SU-DHL-6 (cell line): Measurements from ENCODE around the gene OR8B2.

ENCODE experiments used
- H2AFZ ChIP-seq: fragments of 200-600 bp; sonication (generic); 2 replicates; pipeline ENCODE4 v1.6.1; 2014; ENCODE audit warnings: low read depth, mild to moderate bottlenecking, moderate library complexity, mixed read lengths, antibody characterized with exemption, low read length; ENCODE audit not compliant: severe bottlenecking
- H3F3A ChIP-seq: fragments of 200-600 bp; shearing (Covaris generic); 2 replicates; pipeline ENCODE4 v1.6.0; 2016; ENCODE audit warnings: antibody characterized with exemption, mild to moderate bottlenecking; ENCODE audit not compliant: insufficient read depth
- H3K27ac ChIP-seq: fragments of 200-600 bp; sonication (generic); 2 replicates; pipeline ENCODE4 v1.5.1; 2016; ENCODE audit warnings: low read depth, mild to moderate bottlenecking, low read length, moderate library complexity, mixed read lengths
- H3K27me3 ChIP-seq: fragments of 200-600 bp; sonication (generic), shearing (Covaris generic); 2 replicates; pipeline ENCODE4 v1.6.0; 2014; ENCODE audit warnings: mild to moderate bottlenecking, low read length
- H3K36me3 ChIP-seq: fragments of 200-600 bp; sonication (generic); 2 replicates; pipeline ENCODE4 v1.6.1; 2014; ENCODE audit warnings: mild to moderate bottlenecking, low read length, mixed read lengths
- H3K4me2 ChIP-seq: fragments of 300-600, 200-600 bp; shearing (Covaris generic), sonication (generic); 2 replicates; pipeline ENCODE4 v1.6.0; 2014; ENCODE audit warnings: low read length, low read depth, mild to moderate bottlenecking; ENCODE audit not compliant: poor library complexity, severe bottlenecking
- H3K4me3 ChIP-seq: fragments of 200-600 bp; sonication (generic); 2 replicates; pipeline ENCODE4 v1.5.1; 2014; ENCODE audit warnings: antibody characterized with exemption, low read length, mild to moderate bottlenecking, mixed read lengths; ENCODE audit not compliant: insufficient read depth, poor library complexity, severe bottlenecking
- H3K79me2 ChIP-seq: fragments of 200-600 bp; sonication (generic); 2 replicates; pipeline ENCODE4 v1.6.1; 2014; ENCODE audit warnings: mild to moderate bottlenecking, low read length, moderate library complexity; ENCODE audit not compliant: insufficient read depth
- H3K9ac ChIP-seq: fragments of 200-600 bp; sonication (generic); 2 replicates; pipeline ENCODE4 v1.7.0; 2014; ENCODE audit warnings: mild to moderate bottlenecking, low read length
- H3K9me2 ChIP-seq: fragments of 200-600 bp; sonication (generic); replicated peaks from 2 replicates; pipeline ENCODE4 v1.6.1; 2014; ENCODE audit warnings: low read length; ENCODE audit not compliant: insufficient read depth
- H3K9me3 ChIP-seq: fragments of 200-600 bp; sonication (generic); 2 replicates; pipeline ENCODE4 v1.6.1; 2014; ENCODE audit warnings: low read length, mixed read lengths; ENCODE audit not compliant: insufficient read depth
- H4K20me1 ChIP-seq: fragments of 200-600 bp; sonication (generic); 2 replicates; pipeline ENCODE4 v1.6.1; 2014; ENCODE audit warnings: low read depth, mild to moderate bottlenecking, antibody characterized with exemption, low read length, moderate library complexity, mixed read lengths
- CTCF ChIP-seq: fragments of 200-600 bp; sonication (generic); IDR thresholded peaks from one replicate; pipeline ENCODE4 v1.5.1; 2017; ENCODE audit warnings: antibody characterized with exemption, mild to moderate bottlenecking, low read length, moderate library complexity; ENCODE audit not compliant: insufficient read depth, poor library complexity, severe bottlenecking
- EZH2phosphoT487 ChIP-seq: fragments of 200-600 bp; sonication (generic), shearing (Covaris generic); conservative IDR thresholded peaks from 2 replicates; pipeline ENCODE4 v1.6.1; 2018; ENCODE audit warnings: mild to moderate bottlenecking, antibody characterized with exemption, low read length, moderate library complexity, mixed read lengths

The OR8B2 gene, protein sequence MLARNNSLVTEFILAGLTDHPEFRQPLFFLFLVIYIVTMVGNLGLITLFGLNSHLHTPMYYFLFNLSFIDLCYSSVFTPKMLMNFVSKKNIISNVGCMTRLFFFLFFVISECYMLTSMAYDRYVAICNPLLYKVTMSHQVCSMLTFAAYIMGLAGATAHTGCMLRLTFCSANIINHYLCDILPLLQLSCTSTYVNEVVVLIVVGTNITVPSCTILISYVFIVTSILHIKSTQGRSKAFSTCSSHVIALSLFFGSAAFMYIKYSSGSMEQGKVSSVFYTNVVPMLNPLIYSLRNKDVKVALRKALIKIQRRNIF

DNA sequence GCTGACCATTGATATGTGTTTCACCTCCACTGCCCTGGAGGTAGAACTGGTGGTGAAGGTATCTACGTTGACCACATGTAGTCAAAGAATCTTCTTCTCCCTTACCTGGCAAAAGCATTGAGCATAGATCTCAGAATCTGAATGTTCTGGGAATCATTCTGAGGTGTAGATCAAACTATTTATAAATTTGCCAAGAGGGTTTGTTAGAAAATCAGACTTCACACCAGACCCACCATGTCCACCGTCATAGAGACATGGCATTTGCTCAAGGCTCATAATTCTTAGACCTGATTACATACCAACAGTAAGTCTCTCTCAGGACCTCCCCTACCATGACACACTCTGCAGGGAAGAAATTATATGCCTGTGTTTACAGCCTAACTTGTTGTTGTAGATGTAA, at the start of gene OR8B2:
OR8B2 (minus strand) TSS at position 101 of the 400 bp plus-strand sequence. CDS start 1,156 bp downstream, outside the sequence.
- Histone ChIP-seq H3K36me3 (no peaks in the 10 kb centered on the region), H3K79me2 (no peaks in the 10 kb centered on the region), H3F3A (no peaks in the 10 kb centered on the region), H3K9me3 (no peaks in the 10 kb centered on the region), H3K27me3 (no peaks in the 10 kb centered on the region), H3K9me2 (peaks cover 3% of the 10 kb centered on the region; the same call in 1 of the 2 replicates), H3K4me3 (no peak within 1 kb of the TSS), H3K9ac (no peak within 1 kb of the TSS), H3K4me2 (no peak within 1 kb of the TSS), H2AFZ (no peak within 1 kb of the TSS), H3K27ac (no peak within 1 kb of the TSS), H4K20me1 (no peaks in the 10 kb centered on the region)
- TF ChIP-seq EZH2phosphoT487: no peak
- no peak for TF ChIP-seq CTCF

DNA sequence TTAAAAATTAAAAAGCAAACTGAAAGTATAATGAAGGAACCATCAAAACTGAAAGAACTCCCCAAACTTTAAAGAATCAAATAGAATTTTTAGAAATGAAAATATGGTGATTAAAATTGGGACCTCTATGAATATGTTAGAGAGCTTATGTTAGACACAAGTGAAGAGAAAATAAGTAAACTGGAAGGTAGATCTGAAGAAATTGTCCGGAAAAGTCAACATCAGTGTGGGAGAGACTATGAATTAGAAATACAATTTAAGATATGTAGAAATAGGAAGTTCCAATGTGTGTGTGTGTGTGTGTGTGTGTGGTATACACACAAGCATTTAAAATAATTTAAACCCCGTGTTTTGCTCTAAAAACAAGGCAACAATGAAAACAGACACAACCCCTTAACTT, 45.3 kb upstream of the OR8B2 start:
- H4K20me1 ChIP-seq: no peaks in the 10 kb centered on the region
- no peak overlapping the region for H3K4me3 ChIP-seq
- H3F3A ChIP-seq: no peaks in the 10 kb centered on the region
- no peak overlapping the region for H2AFZ ChIP-seq
- no peak for TF ChIP-seq EZH2phosphoT487
- TF ChIP-seq CTCF: no peak
- H3K27ac ChIP-seq: no peak overlapping the region
- H3K79me2 ChIP-seq: no peaks in the 10 kb centered on the region
- H3K4me2 ChIP-seq: no peak overlapping the region
- H3K9me3 ChIP-seq: no peaks in the 10 kb centered on the region
- H3K27me3 ChIP-seq: no peaks in the 10 kb centered on the region
- H3K36me3 ChIP-seq: no peaks in the 10 kb centered on the region
- H3K9ac ChIP-seq: no peak overlapping the region
- H3K9me2 ChIP-seq: no peaks in the 10 kb centered on the region

DNA sequence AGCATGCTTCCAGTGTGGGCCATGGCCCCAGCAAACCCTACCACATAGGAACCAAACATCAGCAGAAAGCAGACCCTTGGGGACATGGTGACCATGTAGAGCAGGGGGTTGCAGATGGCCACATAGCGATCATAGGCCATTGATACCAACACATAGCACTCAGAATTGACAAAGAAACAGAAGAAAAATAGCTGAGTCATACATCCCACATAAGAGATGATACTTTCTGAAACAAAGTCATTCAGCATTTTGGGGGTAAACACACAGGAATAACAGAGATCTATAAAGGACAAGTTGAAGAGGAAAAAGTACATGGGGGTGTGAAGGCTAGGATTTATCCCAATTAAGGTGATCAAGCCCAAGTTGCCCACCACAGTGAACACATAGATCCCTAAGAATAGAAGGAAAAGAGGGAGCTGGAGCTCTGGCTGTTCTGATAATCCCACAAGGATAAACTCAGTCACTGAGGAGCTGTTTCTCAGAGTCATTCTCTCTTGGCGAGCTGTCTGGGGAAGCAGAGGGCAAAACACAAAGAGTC, 40.2 kb upstream of the OR8B2 start, which contains the start of gene OR8B4:
OR8B4 (minus strand) TSS at position 488 of the 538 bp plus-strand sequence; CDS start at position 488, 0 bp downstream.
- Histone ChIP-seq H3K9ac (no peak within 1 kb of the TSS), H3K9me3 (no peaks in the 10 kb centered on the region), H3K36me3 (no peaks in the 10 kb centered on the region), H3K79me2 (no peaks in the 10 kb centered on the region), H3K27ac (no peak within 1 kb of the TSS), H3F3A (no peaks in the 10 kb centered on the region), H2AFZ (no peak within 1 kb of the TSS), H3K4me2 (no peak within 1 kb of the TSS), H4K20me1 (no peaks in the 10 kb centered on the region), H3K4me3 (no peak within 1 kb of the TSS), H3K27me3 (no peaks in the 10 kb centered on the region), H3K9me2 (no peaks in the 10 kb centered on the region)
- no peak for TF ChIP-seq CTCF
- no peak for TF ChIP-seq EZH2phosphoT487
